NCI-H1105 (cell line): Measurements from ENCODE around the gene KRT17.
"Not testable (repeated sequence)": the region's sequence is repeated elsewhere in the genome, so short reads cannot be mapped to it uniquely, and the experiment has no call there.

Experiments used
- DNase-seq: peaks from one replicate; lab custom pipeline; 2025; lab: John Stamatoyannopoulos, UW

The KRT17 gene

GRCh38 chr17:41653892-41654677 lies 29.7 kb upstream of the KRT17 start:
- peak; percentile 30 for DNase-seq

DNA sequence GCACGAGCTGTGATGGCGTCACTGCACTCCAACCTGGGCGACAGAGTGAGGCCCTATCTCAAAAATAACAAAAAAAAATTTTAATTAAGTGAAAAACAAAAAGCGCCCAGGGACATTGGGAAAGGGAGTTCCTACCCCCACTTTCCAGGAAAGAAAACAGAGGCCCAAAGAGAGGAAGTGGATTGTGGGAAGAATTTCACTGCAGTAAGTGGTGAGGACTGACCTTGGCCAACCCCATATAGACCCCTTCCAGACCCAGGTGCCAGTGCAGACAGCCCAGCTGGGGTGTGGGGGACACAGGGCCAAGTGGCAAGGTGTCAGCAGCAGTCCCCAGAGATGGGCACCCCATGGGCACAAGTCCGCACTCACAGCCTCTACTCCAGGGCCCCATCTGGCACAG lies 29.0 kb upstream of the KRT17 start:
- no peak for DNase-seq

DNA sequence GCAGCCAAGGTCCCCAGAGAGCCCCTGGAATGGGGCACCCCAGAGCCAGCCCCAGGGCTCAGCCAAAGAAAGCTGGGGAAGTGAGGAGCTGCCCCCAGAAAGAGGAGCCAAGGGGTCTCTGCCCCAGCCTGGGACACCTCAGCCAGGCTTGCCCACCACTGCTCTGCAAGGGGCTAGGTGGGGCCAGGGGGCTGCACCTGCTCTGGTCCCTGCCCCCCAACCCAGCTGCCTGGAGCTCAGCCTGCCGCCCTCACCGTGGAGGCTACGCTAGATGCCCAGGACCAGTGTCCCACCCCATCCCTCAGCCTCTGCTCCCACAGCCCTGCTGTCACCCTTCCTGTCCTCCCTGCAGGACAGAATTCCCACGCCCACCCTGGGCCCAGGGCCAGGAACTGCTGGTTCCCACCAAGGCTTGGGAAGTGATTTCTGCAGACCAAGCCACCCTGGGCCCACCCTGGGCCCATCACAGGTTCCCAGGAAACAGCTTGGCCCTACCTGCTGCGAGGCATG lies 28.1 kb upstream of the KRT17 start:
- DNase-seq: no peak

GRCh38 chr17:41651625-41652460 lies 27.5 kb upstream of the KRT17 start:
- DNase-seq: no peak

- DNase-seq: no peak
Measured at GRCh38 chr17:41650794-41651624, 26.6 kb upstream of the KRT17 start.

GRCh38 chr17:41649923-41650519 lies 25.6 kb upstream of the KRT17 start:
- no peak for DNase-seq

DNA sequence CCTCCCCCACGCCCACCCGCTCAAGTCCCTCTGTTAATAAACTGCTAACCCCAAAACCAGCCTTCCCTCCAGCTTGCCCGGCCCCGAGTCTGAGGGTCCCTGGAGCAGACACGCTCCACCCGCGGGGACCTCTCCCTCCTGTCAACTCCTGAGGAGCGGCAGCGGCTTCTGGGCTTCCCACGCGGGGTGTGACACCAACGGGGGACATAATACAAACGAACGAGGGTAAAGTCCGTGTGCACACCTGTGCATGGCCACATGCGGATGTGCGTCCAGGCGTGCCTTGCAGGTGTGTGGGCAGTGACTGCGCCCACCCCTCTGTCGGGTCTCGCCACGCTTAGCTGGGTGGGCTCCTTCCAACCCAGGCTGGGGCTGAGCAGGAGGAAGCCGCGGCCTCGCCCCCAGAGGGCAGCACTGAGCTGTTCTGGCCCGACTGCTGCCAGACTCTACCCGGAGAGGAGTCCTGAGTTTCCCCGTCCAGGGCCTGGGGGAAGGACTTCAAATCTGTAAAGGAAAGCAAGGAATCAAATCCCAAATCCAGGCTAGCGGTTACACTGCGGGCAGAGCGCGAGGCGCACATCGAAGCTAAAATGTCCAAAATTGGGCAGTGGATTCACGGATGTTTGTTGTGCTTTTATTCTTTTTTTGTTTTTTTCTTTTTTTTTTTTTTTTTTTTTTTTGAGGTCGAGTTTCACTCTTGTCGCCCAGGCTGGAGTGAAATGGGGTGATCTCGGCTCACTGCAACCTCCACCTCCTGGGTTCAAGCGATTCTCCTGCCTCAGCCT lies 24.2 kb upstream of the KRT17 start:
- peak; percentile 46 for DNase-seq

GRCh38 chr17:41647940-41648410 lies 23.6 kb upstream of the KRT17 start:
- DNase-seq: peak; percentile 71

DNA sequence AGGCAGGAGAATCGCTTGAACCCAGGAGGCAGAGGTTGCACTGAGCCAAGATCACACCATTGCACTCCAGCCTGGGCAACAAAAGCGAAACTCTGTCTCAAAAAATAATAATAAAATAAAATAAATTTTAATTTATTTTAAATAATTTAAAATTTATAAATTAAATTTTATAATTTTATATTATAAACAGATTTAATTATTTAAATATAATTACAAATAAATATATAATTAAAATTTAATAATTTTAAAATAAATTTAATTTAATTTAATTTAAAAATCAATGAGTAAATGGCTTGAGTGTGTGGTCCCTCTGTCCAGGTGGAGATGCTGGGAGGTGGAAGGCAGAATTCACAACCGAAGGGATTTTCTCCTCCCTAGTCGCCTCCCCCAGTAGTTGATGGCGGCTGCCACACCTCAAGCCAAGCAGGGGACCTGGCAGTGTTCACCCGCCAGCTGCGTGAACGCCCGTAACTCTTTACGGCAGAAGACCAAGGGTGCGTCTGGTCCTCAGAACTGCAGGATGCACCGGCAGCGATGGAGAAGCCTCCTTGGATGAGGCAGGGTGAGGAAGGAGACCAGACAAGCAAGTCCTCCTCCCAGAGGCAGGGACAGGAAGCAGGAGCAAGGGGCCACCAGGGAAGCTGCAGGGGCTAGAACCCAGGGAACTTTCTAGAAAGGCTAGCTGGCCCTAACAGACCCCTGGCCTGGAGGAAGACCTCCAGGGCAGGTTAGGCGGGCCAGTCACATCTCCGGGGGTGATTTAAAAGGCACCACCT lies 22.9 kb upstream of the KRT17 start:
- DNase-seq: no peak

DNA sequence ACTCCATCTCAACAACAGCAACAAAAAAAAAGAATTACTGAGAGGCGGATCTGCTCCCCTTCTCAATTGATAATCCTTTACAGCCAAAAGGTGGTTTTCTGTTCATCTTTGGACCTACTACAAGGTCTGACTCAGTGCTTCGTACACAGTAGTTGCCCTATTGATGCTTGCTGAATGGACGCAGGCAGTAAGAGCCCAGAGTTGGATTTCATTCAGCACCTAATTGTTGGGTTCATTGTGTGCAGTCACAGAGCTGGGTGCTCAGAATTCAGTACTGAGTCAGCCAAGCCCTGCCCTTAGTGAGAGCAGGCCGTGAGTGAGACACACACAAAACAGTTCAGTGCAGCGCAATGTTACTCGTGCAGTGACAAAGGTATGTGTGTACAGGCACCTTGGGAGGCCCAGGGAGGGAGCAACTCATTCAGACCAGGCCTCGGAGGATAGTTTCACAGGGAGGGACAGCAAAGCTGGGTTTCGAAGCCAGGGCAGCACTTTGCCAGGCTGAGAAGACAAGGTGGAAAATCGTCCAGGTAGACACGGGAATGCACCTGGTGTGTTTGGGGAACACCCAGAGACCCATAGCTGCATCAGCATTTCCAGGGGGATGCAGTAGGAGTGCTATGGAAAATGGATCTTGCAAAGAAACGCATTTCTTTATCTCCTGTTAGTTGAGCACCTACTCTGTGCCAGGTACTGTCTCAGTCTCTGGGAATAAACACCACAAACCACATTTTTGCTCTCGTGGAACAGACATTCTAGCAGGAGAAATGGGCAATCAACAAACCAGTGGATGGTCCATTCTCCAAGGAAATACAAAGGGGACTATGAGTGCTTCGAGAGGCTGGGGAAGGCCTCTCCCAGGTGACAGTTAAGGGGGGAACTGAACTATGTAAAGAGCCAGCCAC lies 18.1 kb upstream of the KRT17 start:
- no peak for DNase-seq

DNA sequence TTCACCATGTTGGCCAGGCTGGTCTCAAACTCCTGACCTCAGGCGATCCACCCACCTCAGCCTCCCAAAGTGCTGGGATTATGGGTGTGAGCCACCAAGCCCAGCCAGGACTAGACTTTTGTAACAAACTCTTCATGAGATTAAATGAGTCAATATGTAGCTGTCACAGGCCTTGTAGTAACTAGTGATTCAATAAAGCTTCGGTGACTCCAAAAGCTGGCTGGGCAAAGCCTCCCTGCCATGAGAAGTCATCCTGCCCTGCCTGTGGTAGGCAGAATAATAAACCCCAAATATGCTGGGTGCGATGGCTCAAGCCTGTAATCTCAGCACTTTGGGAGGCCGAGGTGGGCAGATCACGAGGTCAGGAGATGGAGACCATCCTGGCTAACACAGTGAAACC lies 16.2 kb upstream of the KRT17 start:
- not testable (repeated sequence) for DNase-seq

DNA sequence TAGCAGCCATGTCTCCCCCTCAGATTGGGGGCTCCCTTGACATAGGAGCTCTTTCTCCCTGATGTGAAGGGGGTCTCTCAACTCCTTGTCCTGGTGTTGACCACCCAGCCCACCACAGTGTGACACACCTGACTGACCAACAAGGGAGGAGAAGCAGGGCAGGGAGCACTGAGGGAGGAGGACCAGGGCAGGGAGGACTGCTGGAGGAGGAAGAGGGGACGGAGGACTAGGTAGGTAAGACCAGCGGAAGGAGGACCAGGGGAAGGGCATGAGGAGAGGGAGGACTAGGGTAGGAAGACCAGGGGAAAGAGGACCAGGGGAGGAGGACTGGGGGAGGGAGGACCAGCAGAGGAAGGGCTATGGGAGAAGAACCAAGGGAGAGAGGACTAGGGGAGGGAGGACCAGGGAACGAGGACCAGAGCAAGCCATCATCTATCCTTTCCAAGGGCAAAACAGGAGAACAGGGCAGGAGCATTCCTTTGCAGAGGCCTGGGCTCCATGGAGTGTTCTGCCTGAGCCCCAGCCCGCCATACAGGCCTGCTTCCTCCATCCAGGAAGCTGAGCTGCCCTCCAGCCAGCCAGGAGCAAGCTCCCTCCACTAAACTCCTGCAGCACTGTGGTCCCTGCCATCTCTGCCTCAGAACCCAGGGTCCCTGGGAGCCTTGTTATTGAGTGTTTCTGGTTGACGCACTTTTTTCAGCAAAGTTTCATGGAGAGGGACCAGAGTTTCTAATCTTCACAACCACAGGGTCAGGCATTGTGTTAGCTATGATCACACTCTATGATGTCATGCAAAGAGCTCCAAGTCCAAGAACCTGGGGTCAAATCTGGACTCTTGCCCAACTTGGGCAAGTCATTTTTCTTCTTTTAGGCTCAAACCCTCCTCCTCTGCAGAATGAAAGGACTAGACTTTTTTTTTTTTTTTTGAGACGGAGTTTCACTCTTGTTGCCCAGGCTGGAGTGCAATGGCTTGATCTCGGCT lies 15.4 kb upstream of the KRT17 start:
- DNase-seq: no peak

DNA sequence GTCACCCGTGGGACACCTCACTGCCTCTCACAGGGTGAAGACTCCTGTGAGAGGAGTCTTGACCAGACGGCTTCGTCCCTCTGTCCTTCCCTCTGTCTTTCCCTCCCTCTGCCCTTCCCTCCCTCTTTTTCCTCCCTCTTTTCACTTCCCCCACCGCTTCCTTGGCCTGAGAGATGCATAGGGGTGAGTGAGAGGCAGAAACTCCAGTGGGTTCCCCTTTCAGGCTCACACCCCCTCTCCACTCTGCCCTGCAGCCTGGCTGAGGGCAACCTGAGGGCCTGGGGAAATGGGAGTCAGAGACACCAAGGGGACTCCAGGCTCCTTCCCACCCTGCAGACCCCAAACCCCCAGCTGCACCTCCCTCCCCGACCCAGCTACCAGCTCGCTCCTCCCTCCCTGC lies 14.6 kb upstream of the KRT17 start:
- DNase-seq: no peak

DNA sequence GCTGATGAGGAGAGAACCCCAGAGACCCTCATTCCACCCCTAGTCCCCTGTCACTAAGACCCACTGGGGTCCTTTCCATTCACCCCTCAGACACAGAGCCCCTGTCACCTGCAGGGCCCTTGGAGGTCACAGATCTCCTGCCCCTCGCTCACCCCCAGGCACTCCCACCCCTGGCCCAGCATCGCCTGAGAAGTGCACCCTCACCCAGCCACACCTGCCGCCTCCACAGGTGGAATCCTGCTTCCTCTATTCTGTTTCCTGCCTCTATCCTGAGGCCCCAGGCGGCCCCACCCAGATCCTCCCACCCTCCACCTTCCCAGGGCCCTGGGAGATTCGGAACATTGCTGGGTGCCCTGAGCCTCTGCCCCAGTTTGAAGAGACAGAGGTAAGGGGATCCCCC lies 13.8 kb upstream of the KRT17 start:
- DNase-seq: no peak

- DNase-seq: no peak
Measured at GRCh38 chr17:41636652-41637051, 12.3 kb upstream of the KRT17 start.

DNA sequence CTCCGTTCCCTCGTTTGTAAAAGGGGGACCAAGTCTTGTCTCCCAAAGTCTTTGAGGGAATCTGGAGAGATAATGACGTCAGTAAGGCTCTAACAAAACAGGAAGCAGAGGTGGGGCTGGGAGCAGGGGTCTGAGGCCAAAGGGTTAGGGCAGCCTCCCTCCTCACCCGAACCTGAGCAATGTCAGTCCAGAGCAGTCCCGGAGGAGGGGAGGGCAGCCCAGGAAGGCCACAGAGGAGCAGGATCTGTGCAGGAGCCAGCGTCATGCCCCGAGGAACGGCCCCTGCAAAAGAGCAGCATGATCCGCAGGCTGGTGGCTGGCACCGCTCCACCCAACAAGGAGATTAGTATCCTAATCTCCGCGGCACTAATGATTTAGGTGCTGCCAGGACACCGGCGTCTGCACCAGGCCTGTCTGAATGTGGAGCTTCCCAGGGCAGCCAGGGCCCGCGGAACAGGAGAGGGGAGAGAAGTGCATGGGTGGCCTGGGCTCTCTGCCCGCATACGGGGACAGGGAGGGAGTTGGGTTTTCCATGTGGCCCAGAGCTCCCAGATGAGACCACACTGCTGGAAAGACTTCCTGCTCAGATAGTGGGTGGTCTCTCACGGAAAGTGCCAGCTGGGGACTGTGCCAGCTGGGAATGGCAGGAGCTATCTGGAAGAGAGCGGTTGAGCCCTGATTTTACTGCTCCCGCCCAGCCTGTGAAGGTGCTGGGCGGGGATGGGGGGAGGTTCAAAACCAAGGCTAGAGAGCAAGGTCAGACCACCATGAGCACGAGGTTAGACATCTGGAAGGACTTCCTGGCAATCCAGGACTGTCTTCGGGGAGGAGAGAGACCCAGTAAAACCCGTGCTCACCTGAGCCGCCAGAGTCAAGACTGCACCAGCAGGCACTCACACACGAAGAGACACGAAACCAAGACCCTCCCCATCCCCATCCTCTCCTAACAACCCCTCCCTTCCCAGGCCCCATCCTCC lies 11.0 kb upstream of the KRT17 start:
- DNase-seq: no peak

DNA sequence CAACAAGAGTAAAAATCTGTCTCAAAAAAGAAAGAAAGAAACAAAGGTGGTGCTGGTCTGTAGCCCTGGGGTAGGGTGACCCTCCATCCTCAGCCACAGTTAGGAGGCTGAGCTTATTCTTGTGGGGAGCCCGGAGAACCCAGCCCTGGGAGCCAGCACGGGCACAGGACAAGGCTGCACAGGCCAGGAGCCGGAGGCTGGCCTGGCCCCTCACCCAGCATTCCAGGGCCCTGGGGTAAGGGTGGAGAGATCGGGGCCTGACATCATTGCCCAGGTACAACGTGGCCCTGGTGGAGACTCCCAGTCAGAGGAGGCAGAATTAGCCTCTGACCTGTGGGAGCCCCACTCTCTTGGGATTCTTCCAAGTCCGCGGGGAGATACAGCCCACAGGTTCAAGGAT lies 10.3 kb upstream of the KRT17 start:
- no peak for DNase-seq
